NOMO-1 (cell line): ENCODE data around the gene GPATCH3.
"Not testable (repeated sequence)": the region's sequence is repeated elsewhere in the genome, so short reads cannot be mapped to it uniquely, and the experiment has no call there.

Experiments
- DNase-seq, 2 experiments: peaks; one replicate each; lab custom pipeline; 2025; ENCODE audit not compliant: unreplicated experiment in 2 of 2; lab: John Stamatoyannopoulos, UW

The GPATCH3 gene

DNA sequence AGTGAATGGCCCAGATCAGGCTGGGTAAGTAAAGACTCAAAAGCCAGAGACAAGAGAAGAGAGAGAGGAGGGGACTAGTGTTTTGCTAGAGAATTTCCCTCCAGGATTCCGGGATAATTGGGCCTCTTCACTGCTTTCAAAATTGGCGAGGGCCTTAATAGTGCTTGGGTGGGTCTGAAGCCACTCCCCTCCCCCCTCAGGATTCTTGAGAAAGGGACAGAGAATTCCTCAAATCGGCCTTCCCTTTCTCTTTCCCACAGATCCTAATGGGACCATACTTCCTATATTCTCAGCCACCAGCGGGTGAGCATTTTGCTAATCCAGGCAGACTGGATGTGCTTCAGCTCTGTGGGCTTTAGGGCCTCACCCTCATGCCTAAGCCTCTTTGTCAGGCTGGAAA, 25.4 kb downstream of the GPATCH3 start:
- no peak for DNase-seq

DNA sequence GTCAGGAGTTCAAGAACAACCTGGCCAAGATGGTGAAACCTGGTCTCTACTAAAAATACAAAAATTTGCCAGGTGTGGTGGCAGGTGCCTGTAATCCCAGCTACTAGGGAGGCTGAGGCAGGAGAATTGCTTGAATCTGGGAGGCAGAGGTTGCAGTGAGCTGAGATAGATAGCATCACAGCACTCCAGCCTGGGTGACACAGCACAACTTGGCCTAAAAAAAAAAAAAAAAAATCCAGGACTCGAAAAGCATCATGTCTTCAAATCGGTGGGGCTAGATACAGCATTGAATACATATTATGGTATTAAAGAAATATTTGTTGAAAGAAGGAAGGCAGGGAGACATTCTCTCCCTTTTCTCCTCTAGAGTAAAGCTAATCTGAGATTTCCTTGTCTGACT, 27.2 kb downstream of the GPATCH3 start:
- not testable (repeated sequence) for DNase-seq

- peak; percentile 92 to 99 for DNase-seq
These were observed 35.4 kb downstream of the GPATCH3 start for GRCh38 chr1:26864610-26865480.

GRCh38 chr1:26863685-26864077, 36.6 kb downstream of the GPATCH3 start:
- DNase-seq = no peak

DNA sequence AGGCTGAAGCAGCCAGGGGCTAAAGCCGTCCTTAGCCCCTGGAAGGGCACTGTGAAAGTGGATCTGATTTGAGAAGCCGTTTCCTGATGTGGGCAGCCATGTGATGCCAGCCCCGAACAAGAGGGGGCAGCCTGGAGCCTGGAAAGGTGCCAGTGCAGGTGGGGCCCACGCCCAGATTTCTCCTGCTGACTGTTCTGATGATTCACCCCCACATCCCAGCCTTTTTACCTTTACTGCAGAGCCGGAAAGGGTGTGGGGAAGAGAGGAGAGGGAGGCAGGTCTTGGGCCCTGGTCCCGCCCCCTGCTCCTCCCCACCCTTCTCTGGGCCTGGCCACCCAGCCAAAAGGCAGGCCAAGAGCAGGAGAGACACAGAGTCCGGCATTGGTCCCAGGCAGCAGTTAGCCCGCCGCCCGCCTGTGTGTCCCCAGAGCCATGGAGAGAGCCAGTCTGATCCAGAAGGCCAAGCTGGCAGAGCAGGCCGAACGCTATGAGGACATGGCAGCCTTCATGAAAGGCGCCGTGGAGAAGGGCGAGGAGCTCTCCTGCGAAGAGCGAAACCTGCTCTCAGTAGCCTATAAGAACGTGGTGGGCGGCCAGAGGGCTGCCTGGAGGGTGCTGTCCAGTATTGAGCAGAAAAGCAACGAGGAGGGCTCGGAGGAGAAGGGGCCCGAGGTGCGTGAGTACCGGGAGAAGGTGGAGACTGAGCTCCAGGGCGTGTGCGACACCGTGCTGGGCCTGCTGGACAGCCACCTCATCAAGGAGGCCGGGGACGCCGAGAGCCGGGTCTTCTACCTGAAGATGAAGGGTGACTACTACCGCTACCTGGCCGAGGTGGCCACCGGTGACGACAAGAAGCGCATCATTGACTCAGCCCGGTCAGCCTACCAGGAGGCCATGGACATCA, 37.2 kb downstream of the GPATCH3 start, which contains the start of gene SFN:
Gene SFN (plus strand): TSS at position 369 of the 904 bp plus-strand sequence. CDS start 64 bp downstream, at position 433.
- peak in 1 of 2 experiments; percentile 26 for DNase-seq

- no peak for DNase-seq
These were observed 38.3 kb downstream of the GPATCH3 start for GRCh38 chr1:26861889-26862378.

GRCh38 chr1:26861286-26861701, 39.0 kb downstream of the GPATCH3 start:
- no peak for DNase-seq

- no peak for DNase-seq
These were observed 41.2 kb downstream of the GPATCH3 start for GRCh38 chr1:26858891-26859640.

DNA sequence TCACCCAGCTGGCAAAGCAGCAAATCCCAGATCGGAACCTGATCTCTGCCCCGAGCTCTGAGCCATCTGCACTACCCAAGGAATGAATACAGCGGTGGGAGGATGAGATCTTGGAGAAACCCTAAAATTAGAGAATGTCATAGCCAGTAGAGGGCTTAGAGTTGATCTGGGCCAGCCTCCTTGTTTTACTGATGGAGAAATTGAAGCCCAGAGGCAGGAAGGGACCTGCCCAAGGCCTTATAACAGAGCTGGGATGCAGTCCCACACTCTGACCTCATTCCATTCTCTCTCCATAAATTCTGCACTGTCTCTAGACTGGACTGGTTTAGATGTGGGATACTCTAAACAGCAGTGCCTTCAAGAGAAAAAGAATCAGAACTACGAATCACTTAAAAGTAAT, 42.1 kb downstream of the GPATCH3 start:
- no peak for DNase-seq

DNA sequence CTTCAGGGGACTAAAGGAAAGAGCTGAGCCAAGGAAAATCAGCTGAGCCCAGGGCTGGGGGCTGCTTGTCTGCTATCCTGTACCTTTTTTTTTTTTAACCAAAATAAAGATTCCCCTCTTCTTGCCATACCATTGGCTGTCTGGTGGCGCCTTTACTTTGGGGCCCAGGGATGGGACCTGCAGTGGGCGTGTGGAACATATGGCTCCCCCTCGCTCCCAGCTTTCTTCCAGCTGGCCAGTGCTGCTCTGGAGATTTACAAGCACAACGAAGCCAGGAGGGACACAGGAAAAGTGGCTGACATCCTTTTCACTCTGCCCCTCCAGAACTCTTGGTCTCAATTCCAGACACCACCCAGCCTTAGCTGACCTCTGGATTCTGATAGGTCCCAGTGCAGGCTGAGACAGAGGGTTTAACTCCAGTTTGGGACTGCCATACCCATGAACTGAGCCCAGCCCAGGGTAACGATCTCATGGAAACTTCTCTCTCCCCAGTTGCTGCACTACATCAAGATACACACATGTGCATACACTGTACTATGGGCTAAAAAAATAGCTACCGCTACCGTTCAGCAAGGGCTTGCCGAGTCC, 42.7 kb downstream of the GPATCH3 start:
- no peak for DNase-seq

DNA sequence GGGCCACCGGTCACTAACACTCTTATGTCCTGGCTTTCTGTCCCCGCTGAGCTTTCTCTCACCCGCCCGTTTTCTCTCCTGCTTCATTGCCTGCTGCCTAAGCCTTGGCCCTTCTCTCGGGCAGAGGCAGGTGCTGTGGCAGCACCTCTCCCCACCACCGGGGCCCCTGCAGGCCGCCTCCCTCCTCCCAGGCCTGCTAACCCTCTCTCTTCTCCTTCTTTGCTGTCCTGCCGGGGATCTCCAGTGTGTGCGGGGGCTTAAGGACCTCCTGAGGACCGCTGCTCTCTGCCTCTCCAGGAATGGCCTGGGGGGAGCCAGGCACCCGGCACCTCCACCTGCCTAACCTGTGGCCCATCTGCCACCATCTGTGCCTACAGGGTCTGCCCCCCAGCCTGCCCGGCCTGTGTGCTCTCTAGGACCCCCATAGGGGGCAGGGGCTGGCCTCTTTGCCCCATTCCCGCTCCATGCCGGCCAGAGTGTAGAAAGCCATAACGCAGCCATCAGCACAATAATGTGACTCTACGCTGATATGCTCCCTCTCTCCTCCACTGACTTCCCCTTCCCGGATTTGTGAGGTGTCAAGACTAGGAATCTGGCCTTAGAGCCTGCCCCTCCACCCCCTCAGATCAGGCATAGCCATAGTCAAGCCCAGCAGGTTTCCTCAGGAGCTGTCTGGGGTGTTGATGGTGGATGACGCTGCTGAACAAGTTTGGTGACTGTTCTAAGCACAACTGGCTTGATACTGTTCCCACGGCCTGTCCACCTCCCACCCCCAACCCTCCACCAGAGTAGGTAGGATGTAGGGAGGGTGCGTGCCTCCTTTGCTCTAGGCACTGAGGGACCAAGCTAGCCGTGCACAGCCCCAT, 43.4 kb downstream of the GPATCH3 start:
- DNase-seq = no peak

- DNase-seq = no peak
These were observed 44.1 kb downstream of the GPATCH3 start for GRCh38 chr1:26856181-26856580.

DNA sequence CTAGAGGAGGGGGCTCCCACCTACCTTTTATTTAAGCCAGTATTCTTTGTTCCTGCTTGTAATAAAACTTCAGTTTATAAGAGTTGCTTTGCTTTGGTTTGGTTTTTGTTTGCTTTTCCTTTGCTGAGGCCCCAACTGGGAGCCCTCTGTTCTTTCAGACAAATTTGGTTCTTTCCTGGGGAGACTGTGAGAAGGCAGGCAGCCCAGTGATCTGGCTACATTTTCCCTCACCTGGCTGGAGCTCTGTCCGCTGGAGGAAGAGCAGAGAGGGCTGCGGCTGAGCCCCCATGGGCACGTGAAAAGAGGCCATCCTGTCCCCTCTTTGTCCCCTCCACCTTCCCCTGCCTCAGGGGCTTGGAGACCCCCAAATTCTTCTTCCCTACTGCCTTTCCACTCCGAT, 44.6 kb downstream of the GPATCH3 start:
- no peak for DNase-seq

DNA sequence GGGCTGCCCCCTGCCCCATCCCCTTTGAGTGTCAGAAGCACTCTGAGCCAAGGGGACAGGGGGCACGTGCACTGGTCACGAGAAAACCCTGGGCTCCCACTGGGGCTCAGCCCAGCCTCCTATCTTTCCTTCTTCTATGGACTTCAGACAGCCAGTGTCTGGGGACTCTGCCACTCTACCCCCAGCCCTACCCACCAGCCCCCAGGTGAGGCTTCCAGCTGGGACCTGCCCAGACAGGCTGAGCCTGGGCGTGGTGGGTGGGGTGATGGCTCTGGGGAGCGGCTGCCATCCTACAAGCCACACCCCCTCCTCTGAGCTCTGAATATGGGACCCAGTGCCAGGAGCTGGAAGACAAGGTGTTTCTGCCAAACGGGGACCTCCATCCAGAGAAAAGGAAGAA, 45.4 kb downstream of the GPATCH3 start:
- no peak for DNase-seq

GRCh38 chr1:26853600-26853999, 46.7 kb downstream of the GPATCH3 start:
- DNase-seq = no peak

- peak in 1 of 2 experiments; percentile 52 for DNase-seq
These were observed 47.1 kb downstream of the GPATCH3 start for GRCh38 chr1:26853156-26853555.

DNA sequence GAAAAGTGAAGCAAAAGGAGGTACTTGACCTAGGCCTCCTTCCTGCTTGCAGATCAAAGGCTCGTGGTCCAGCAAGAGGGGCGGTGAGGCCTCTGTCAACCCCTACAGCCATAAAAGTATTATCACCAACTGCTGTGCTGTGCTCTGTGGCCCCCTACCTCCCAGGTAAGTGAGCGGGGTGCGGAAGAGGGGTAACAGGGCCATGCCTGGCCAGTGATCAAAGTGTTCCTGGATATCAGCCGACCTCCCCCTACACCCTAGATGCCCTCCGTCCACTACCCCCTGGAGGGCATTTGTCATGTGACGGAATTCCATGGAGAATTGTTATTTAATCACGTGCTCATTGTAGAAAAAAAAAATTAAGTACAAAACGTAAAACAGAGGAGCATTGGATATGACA, 47.6 kb downstream of the GPATCH3 start:
- no peak for DNase-seq

- no peak for DNase-seq
These were observed 49.1 kb downstream of the GPATCH3 start for GRCh38 chr1:26851106-26851684.
